Measurements from ENCODE around the gene TCHHL1. TPM values are rescaled to one million over a fixed set of nuclear protein-coding genes. Genes with fewer than 3 reads are reported as not detected.

TCHHL1 gene
- total RNA-seq, 1 experiment from 2014 or later, result not detected

DNA sequence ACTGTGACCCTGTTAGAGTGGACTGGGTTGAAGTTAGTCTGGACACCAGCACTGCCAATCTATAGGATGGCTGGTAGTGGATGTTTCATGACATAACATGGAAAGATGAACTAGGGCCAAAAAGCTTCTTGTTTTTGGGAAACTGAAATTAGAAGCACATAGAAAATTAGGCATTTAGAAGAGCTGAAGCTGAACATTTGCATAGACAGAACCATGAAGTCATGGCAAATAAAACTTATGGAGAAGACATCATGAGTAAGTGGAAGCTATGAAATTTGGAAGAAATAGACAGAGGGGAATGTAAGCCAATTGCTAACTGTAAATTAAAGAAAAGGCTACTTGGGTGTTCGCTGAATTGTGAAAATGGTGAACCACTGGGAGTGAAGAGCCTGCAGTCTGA is 49.4 kb downstream of the TCHHL1 start:
- no peak overlapping the region for H3K27ac ChIP-seq (ENCODE audit: low read depth, low read length)
- BruUV-seq (replicated peaks), result no TSS peak
- no peak overlapping the region for H3K9ac ChIP-seq (ENCODE audit: low read length)
- H3K36me3 ChIP-seq (ENCODE audit: control insufficient read depth in 1 of 2, insufficient read depth in 2 of 2, low read length in 2 of 2), result no peaks in the 10 kb centered on the region
- H4K20me1 ChIP-seq (ENCODE audit: insufficient read depth), result no peaks in the 10 kb centered on the region
- CTCF ChIA-PET, result interaction anchor here (1.7 kb wide), 1 partner anchor 9 kb away, joined by 4 read pairs; no protein-coding TSS in a partner anchor
- no peak overlapping the region for H3K4me3 ChIP-seq (replicated peaks in 1 of 2; ENCODE audit: low read depth in 1 of 2, low read length in 2 of 2)
- peaks cover 21% of the 10 kb centered on the region for H3K79me2 ChIP-seq (ENCODE audit: insufficient read depth, low read length)
- H3K4me1 ChIP-seq (ENCODE audit: control insufficient read depth in 1 of 2, insufficient read depth in 2 of 2, low read length in 2 of 2), result peaks cover 11 to 18% of the 10 kb centered on the region in 2 experiments
- ATAC-seq, result no peak
- H3K9me2 ChIP-seq (ENCODE audit: insufficient read depth), result no peaks in the 10 kb centered on the region; the same call in 1 of the 2 replicates
- DNase-seq (ENCODE audit: low read depth, low spot score), result no peak
- intact Hi-C loops (cut with micrococcal nuclease), result no loop called here
- H2AFZ ChIP-seq (ENCODE audit: low read depth, low read length, poor library complexity, severe bottlenecking), result no peak overlapping the region
- RAD21 ChIA-PET (ENCODE audit: low non-redundant PET in 1 of 2, low total read pairs in 2 of 2, uncharacterized antibody in 2 of 2, unreplicated experiment in 2 of 2), result no interaction called here
- no peaks in the 10 kb centered on the region for H3K9me3 ChIP-seq (ENCODE audit: control insufficient read depth in 1 of 2, insufficient read depth in 1 of 2, low read depth in 1 of 2, low read length in 2 of 2)
- H3K27me3 ChIP-seq (ENCODE audit: insufficient read depth, low read length), result no peaks in the 10 kb centered on the region; the same call in 1 of the 2 replicates
- TF ChIP-seq CEBPB (IDR thresholded peaks at IDR 0.05; ENCODE audit: low read depth) (no peak), JUND (IDR thresholded peaks at IDR 0.05) (no peak), TCF7L2 (IDR thresholded peaks at IDR 0.05; ENCODE audit: borderline replicate concordance, extremely low read depth, insufficient read depth, insufficient read length) (no peak), ZNF274 (IDR thresholded peaks at IDR 0.05; ENCODE audit: low read depth, low read length) (no peak), SP1 (IDR thresholded peaks at IDR 0.05; ENCODE audit: low read depth) (no peak), SRF (IDR thresholded peaks at IDR 0.05; ENCODE audit: low read depth) (no peak), RAD21 (IDR thresholded peaks at IDR 0.05; ENCODE audit: low read depth) (no peak), FOSL1 (IDR thresholded peaks at IDR 0.05; ENCODE audit: low read depth) (no peak), ELF1 (IDR thresholded peaks at IDR 0.05; ENCODE audit: borderline replicate concordance, low read depth) (no peak), SIN3A (IDR thresholded peaks at IDR 0.05; ENCODE audit: low read depth) (no peak), POLR2A (IDR thresholded peaks at IDR 0.05; ENCODE audit: borderline replicate concordance, extremely low read depth, insufficient read depth, insufficient read length) (no peak), YY1 (IDR thresholded peaks at IDR 0.05; ENCODE audit: extremely low read depth, insufficient replicate concordance, low read depth, low read length) (no peak), ZBTB33 (IDR thresholded peaks at IDR 0.05; ENCODE audit: extremely low read depth, insufficient replicate concordance, low read length) (no peak), CTCF (IDR thresholded peaks at IDR 0.05 in 2 of 3, conservative IDR thresholded peaks at IDR 0.05 in 1 of 3; ENCODE audit: borderline replicate concordance in 1 of 3, insufficient read depth in 1 of 3, low read depth in 2 of 3, low read length in 2 of 3) (no peak), POLR2AphosphoS5 (IDR thresholded peaks at IDR 0.05; ENCODE audit: low read depth, low read length) (no peak)
- H3K4me2 ChIP-seq (ENCODE audit: low read length), result no peak overlapping the region
- POLR2A ChIA-PET, result no interaction called here

All from HCT116 (cell line).